Liver (tissue), 9 donors: ENCODE data around the gene PRKD1. TPM values are rescaled to one million over a fixed set of nuclear protein-coding genes. Genes with fewer than 3 reads are reported as not detected.

ENCODE experiments used
- DNase-seq: peaks from one replicate; pipeline ENCODE4 v3.0.0-alpha.2; 2017; ENCODE audit warnings: low spot score
- H3K27ac ChIP-seq, 2 donors: one replicate each; pipeline ENCODE4 v1.7.0; 2013; ENCODE audit warnings: inconsistent platforms in 2 of 2, low read length in 2 of 2, control low read depth in 1 of 2, low read depth in 1 of 2, mild to moderate bottlenecking in 1 of 2
- H3K27me3 ChIP-seq, 4 donors: one replicate each; pipeline versions ENCODE4 v1.6.1 to v1.7.0; 2013; ENCODE audit warnings: low read length in 3 of 4, inconsistent platforms in 1 of 4, mild to moderate bottlenecking in 1 of 4, moderate library complexity in 1 of 4; ENCODE audit not compliant: control insufficient read depth in 4 of 4, insufficient read depth in 4 of 4
- H3K36me3 ChIP-seq, 4 donors: one replicate each; pipeline versions ENCODE4 v1.6.1 to v1.7.0; 2013; ENCODE audit warnings: low read length in 3 of 4, mild to moderate bottlenecking in 3 of 4, low read depth in 1 of 4, moderate library complexity in 1 of 4; ENCODE audit not compliant: control insufficient read depth in 4 of 4, insufficient read depth in 3 of 4
- H3K4me1 ChIP-seq, 4 donors: one replicate each; pipeline versions ENCODE4 v1.6.1 to v1.7.0; 2013; ENCODE audit warnings: low read length in 3 of 4, mild to moderate bottlenecking in 3 of 4, moderate library complexity in 1 of 4; ENCODE audit not compliant: control insufficient read depth in 4 of 4, insufficient read depth in 4 of 4
- H3K4me3 ChIP-seq, 3 donors: one replicate each; pipeline versions ENCODE4 v1.6.1 to v1.7.0; 2013; ENCODE audit warnings: low read length in 3 of 3, control low read depth in 1 of 3, low read depth in 1 of 3, mild to moderate bottlenecking in 1 of 3
- H3K9ac ChIP-seq, 2 donors: one replicate each; pipeline ENCODE4 v1.7.0; 2013; ENCODE audit warnings: low read length in 2 of 2, mild to moderate bottlenecking in 2 of 2, moderate library complexity in 2 of 2, control low read depth in 1 of 2, low read depth in 1 of 2
- H3K9me3 ChIP-seq, 4 donors: one replicate each; pipeline versions ENCODE4 v1.6.1 to v1.7.0; 2013; ENCODE audit warnings: low read length in 3 of 4; ENCODE audit not compliant: control insufficient read depth in 4 of 4
- EGR1 ChIP-seq, 2 donors: IDR thresholded peaks; 2 replicates each; pipeline ENCODE4 v1.6.1; 2016 to 2018; ENCODE audit warnings: antibody characterized with exemption in 2 of 2, low read depth in 2 of 2
- FOXA1 ChIP-seq: IDR thresholded peaks from 2 replicates; pipeline ENCODE4 v1.6.1; 2016; ENCODE audit warnings: antibody characterized with exemption
- FOXA2 ChIP-seq: IDR thresholded peaks from 2 replicates; pipeline ENCODE4 v1.6.1; 2016; ENCODE audit warnings: antibody characterized with exemption
- GABPA ChIP-seq, 2 donors: IDR thresholded peaks in 1 of 2; conservative IDR thresholded peaks in 1 of 2; 2 replicates each; pipeline ENCODE4 v1.6.1; 2016; ENCODE audit warnings: antibody characterized with exemption in 2 of 2, mild to moderate bottlenecking in 1 of 2, moderate library complexity in 1 of 2
- HNF4A ChIP-seq, 2 donors: conservative IDR thresholded peaks; 2 replicates each; pipeline ENCODE4 v1.6.1; 2016; ENCODE audit warnings: antibody characterized with exemption in 2 of 2, mild to moderate bottlenecking in 2 of 2
- HNF4G ChIP-seq: IDR thresholded peaks from 2 replicates; pipeline ENCODE4 v1.6.1; 2016; ENCODE audit warnings: antibody characterized with exemption
- JUND ChIP-seq, 2 donors: IDR thresholded peaks; 2 replicates each; pipeline ENCODE4 v1.6.1; 2016; ENCODE audit warnings: antibody characterized with exemption in 2 of 2
- NR2F2 ChIP-seq: IDR thresholded peaks from 2 replicates; pipeline ENCODE4 v1.6.1; 2016; ENCODE audit warnings: antibody characterized with exemption
- RXRA ChIP-seq, 2 donors: IDR thresholded peaks; 2 replicates each; pipeline ENCODE4 v1.6.1; 2017 to 2018; ENCODE audit warnings: antibody characterized with exemption in 2 of 2, mild to moderate bottlenecking in 1 of 2
- SP1 ChIP-seq: IDR thresholded peaks from 2 replicates; pipeline ENCODE4 v1.6.1; 2018; ENCODE audit warnings: antibody characterized with exemption, mild to moderate bottlenecking
- YY1 ChIP-seq: IDR thresholded peaks from 2 replicates; pipeline ENCODE4 v1.6.1; 2016; ENCODE audit warnings: antibody characterized with exemption, mild to moderate bottlenecking
- WGBS: extraction: QIAGEN DNeasy Blood & Tissue Kit; methylation state at CpG from one replicate; pipeline ENCODE4 v1.1.7; 2013; 5-methylcytosine and 5-hydroxymethylcytosine counted together
- polyA plus RNA-seq, 2 donors: library from polyadenylated mRNA; stranded (reverse) in 1 of 2; unstranded in 1 of 2; fragments of 200-250 nt in 1 of 2; fragments of >200 nt in 1 of 2; fragmentation: Nextera tagmentation in 1 of 2; extraction: Ambion mirVana in 1 of 2; gene quantifications; one replicate each; pipeline versions ENCODE4 v1.2.1 to v1.2.3, GENCODE V29; 2013 to 2015
- total RNA-seq, 2 donors: library from RNA; depleted of rRNA; stranded (reverse); fragments of >200 nt; gene quantifications; one replicate each; pipeline ENCODE4 v1.2.3, GENCODE V29; 2014
- TF ChIP-seq, protein P1 (sequence below): fragments of 150-350 bp; IDR thresholded peaks from 2 replicates; pipeline ENCODE4 v1.5.1; 2017; ENCODE audit warnings: improper control_type of control experiment, low read depth, low read length; ENCODE audit not compliant: missing input control
- TF ChIP-seq, protein P2 (sequence below): IDR thresholded peaks from 2 replicates; pipeline ENCODE4 v1.6.1; 2016; ENCODE audit warnings: antibody characterized with exemption
- TF ChIP-seq, protein P3 (sequence below): IDR thresholded peaks from 2 replicates; pipeline ENCODE4 v1.6.1; 2016; ENCODE audit warnings: antibody characterized with exemption
- TF ChIP-seq, protein P4 (sequence below): IDR thresholded peaks from 2 replicates; pipeline ENCODE4 v1.6.1; 2016; ENCODE audit warnings: antibody characterized with exemption
- TF ChIP-seq, protein P5 (sequence below): IDR thresholded peaks from 2 replicates; pipeline ENCODE4 v1.6.1; 2016; ENCODE audit warnings: antibody characterized with exemption, mild to moderate bottlenecking
- donor health status: healthy.
- donor health status: healthy.
- donor health status: healthy.
- donor health status: healthy.
- donor health status: healthy.

Gene PRKD1
- total and polyA plus RNA-seq, 4 donors, result 0.85 to 5.0 (median 0.99) TPM

DNA sequence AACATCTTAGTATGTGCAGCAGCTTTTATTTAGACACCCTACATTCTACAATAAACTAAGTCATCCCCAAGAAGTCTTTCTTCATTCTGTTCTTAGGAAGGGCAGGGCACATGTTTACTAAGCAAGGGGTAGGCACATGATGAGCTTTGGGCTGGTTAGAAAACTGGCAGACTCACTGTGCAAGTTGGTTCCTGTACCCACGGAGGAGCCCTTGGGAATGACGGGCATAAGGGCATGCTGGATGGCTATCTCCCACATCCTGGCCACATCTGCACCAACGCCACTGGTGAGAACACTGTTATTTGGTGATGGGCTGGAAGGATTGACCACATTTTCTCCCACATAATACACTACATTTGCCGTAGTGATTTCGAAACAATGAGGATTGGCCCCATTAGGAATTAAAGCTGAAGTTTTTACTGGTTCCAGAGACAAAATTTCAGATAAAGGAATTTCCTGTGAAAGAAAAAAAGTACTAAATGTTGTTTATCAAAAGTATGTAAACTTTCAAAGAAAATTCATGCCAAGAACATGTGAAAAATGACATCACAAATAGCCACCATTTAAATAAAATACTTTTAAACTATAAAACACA is 297.0 kb downstream of the PRKD1 start:
- Histone ChIP-seq H3K9ac (no peak overlapping the region), H3K27ac (no peak overlapping the region), H3K4me3 (no peak overlapping the region), H3K36me3 (no peaks in the 10 kb centered on the region), H3K9me3 (no peaks in the 10 kb centered on the region), H3K4me1 (no peaks in the 10 kb centered on the region), H3K27me3 (no peaks in the 10 kb centered on the region)
- TF ChIP-seq, protein P1, sequence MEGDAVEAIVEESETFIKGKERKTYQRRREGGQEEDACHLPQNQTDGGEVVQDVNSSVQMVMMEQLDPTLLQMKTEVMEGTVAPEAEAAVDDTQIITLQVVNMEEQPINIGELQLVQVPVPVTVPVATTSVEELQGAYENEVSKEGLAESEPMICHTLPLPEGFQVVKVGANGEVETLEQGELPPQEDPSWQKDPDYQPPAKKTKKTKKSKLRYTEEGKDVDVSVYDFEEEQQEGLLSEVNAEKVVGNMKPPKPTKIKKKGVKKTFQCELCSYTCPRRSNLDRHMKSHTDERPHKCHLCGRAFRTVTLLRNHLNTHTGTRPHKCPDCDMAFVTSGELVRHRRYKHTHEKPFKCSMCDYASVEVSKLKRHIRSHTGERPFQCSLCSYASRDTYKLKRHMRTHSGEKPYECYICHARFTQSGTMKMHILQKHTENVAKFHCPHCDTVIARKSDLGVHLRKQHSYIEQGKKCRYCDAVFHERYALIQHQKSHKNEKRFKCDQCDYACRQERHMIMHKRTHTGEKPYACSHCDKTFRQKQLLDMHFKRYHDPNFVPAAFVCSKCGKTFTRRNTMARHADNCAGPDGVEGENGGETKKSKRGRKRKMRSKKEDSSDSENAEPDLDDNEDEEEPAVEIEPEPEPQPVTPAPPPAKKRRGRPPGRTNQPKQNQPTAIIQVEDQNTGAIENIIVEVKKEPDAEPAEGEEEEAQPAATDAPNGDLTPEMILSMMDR, result no peak
- TF ChIP-seq, protein P2, sequence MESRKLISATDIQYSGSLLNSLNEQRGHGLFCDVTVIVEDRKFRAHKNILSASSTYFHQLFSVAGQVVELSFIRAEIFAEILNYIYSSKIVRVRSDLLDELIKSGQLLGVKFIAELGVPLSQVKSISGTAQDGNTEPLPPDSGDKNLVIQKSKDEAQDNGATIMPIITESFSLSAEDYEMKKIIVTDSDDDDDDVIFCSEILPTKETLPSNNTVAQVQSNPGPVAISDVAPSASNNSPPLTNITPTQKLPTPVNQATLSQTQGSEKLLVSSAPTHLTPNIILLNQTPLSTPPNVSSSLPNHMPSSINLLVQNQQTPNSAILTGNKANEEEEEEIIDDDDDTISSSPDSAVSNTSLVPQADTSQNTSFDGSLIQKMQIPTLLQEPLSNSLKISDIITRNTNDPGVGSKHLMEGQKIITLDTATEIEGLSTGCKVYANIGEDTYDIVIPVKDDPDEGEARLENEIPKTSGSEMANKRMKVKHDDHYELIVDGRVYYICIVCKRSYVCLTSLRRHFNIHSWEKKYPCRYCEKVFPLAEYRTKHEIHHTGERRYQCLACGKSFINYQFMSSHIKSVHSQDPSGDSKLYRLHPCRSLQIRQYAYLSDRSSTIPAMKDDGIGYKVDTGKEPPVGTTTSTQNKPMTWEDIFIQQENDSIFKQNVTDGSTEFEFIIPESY, result no peak
- TF ChIP-seq, protein P3, sequence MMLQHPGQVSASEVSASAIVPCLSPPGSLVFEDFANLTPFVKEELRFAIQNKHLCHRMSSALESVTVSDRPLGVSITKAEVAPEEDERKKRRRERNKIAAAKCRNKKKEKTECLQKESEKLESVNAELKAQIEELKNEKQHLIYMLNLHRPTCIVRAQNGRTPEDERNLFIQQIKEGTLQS, result no peak
- no peak for TF ChIP-seq YY1
- no peak for TF ChIP-seq EGR1 (IDR thresholded peaks at IDR 0.05; ENCODE audit: low read depth in 2 of 2)
- TF ChIP-seq, protein P4, sequence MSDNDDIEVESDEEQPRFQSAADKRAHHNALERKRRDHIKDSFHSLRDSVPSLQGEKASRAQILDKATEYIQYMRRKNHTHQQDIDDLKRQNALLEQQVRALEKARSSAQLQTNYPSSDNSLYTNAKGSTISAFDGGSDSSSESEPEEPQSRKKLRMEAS, result no peak
- no peak for TF ChIP-seq SP1
- TF ChIP-seq HNF4G, result no peak
- no peak for TF ChIP-seq HNF4A (conservative IDR thresholded peaks at IDR 0.05)
- no peak for TF ChIP-seq FOXA1
- no peak for TF ChIP-seq NR2F2
- no peak for TF ChIP-seq JUND (IDR thresholded peaks at IDR 0.05)
- no peak for TF ChIP-seq GABPA (IDR thresholded peaks at IDR 0.05 in 1 of 2, conservative IDR thresholded peaks at IDR 0.05 in 1 of 2)
- TF ChIP-seq RXRA (IDR thresholded peaks at IDR 0.05), result no peak
- no peak for TF ChIP-seq FOXA2
- DNase-seq, result no peak
- WGBS, result 86% methylated on average over 5 of the region's 5 CpGs

DNA sequence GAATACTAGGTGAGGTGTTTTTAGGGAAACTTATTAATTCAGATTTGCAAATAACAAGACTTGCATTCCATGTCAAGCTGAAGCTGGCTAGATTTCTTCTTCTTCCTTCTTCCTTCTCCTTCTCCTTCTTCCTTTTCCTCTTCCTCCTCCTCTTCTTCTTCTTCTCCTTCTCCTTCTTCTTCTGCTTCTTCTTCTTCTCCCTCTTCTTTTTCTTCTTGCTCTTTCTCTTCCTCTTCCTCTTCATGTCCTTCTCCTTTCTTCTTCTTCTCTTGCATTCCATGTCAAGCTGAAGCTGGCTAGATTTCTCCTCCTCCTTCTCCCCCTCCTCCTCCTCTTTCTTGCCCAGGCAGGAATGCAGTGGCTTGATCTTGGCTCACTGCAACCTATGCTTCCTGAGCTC is 297.8 kb downstream of the PRKD1 start:
- H3K9me3 ChIP-seq, result no peaks in the 10 kb centered on the region
- H3K4me1 ChIP-seq, result no peaks in the 10 kb centered on the region
- TF ChIP-seq FOXA2 (no peak), HNF4A (conservative IDR thresholded peaks at IDR 0.05) (no peak), EGR1 (IDR thresholded peaks at IDR 0.05; ENCODE audit: low read depth in 2 of 2) (no peak)
- TF ChIP-seq, protein P5, sequence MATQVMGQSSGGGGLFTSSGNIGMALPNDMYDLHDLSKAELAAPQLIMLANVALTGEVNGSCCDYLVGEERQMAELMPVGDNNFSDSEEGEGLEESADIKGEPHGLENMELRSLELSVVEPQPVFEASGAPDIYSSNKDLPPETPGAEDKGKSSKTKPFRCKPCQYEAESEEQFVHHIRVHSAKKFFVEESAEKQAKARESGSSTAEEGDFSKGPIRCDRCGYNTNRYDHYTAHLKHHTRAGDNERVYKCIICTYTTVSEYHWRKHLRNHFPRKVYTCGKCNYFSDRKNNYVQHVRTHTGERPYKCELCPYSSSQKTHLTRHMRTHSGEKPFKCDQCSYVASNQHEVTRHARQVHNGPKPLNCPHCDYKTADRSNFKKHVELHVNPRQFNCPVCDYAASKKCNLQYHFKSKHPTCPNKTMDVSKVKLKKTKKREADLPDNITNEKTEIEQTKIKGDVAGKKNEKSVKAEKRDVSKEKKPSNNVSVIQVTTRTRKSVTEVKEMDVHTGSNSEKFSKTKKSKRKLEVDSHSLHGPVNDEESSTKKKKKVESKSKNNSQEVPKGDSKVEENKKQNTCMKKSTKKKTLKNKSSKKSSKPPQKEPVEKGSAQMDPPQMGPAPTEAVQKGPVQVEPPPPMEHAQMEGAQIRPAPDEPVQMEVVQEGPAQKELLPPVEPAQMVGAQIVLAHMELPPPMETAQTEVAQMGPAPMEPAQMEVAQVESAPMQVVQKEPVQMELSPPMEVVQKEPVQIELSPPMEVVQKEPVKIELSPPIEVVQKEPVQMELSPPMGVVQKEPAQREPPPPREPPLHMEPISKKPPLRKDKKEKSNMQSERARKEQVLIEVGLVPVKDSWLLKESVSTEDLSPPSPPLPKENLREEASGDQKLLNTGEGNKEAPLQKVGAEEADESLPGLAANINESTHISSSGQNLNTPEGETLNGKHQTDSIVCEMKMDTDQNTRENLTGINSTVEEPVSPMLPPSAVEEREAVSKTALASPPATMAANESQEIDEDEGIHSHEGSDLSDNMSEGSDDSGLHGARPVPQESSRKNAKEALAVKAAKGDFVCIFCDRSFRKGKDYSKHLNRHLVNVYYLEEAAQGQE, result no peak
- TF ChIP-seq, protein P2, result no peak
- no peak for DNase-seq
- no peak overlapping the region for H3K27ac ChIP-seq
- H3K9ac ChIP-seq, result no peak overlapping the region
- no peak overlapping the region for H3K4me3 ChIP-seq
- no peaks in the 10 kb centered on the region for H3K27me3 ChIP-seq
- H3K36me3 ChIP-seq, result no peaks in the 10 kb centered on the region
